Sigmoid colon (tissue), 7 donors: ENCODE results near the gene TMEM82. TPM values are rescaled to one million over a fixed set of nuclear protein-coding genes. Genes with fewer than 3 reads are reported as not detected.

Source experiments
- DNase-seq: peaks from one replicate; pipeline ENCODE4 v3.0.0-alpha.2; 2019
- H3K27ac ChIP-seq, 4 donors: fragments of 200-600 bp; sonication (generic); one replicate each; pipeline ENCODE4 v1.5.1; 2016 to 2019; ENCODE audit warnings: mild to moderate bottlenecking in 1 of 4
- H3K27me3 ChIP-seq, 3 donors: fragments of 200-600 bp; sonication (generic); one replicate each; pipeline ENCODE4 v1.5.1; 2019; ENCODE audit warnings: mild to moderate bottlenecking in 1 of 3
- H3K36me3 ChIP-seq, 4 donors: fragments of 200-600 bp; sonication (generic); one replicate each; pipeline ENCODE4 v1.5.1; 2016 to 2019
- H3K4me1 ChIP-seq, 4 donors: fragments of 200-600 bp; sonication (generic); one replicate each; pipeline ENCODE4 v1.5.1; 2017 to 2019
- H3K4me3 ChIP-seq, 4 donors: fragments of 200-600 bp; sonication (generic); one replicate each; pipeline ENCODE4 v1.5.1; 2017 to 2019; ENCODE audit warnings: mild to moderate bottlenecking in 2 of 4, moderate library complexity in 1 of 4
- H3K9me3 ChIP-seq, 4 donors: fragments of 200-600 bp in 3 of 4; sonication (generic) in 3 of 4; one replicate each; pipeline versions ENCODE4 v1.5.1 to v1.6.1; 2013 to 2019
- EP300 ChIP-seq, 4 donors: sonication (generic); formaldehyde crosslinking; IDR thresholded peaks; one replicate each; pipeline ENCODE4 v1.6.1; 2017; ENCODE audit warnings: antibody characterized with exemption in 4 of 4
- POLR2A ChIP-seq, 2 donors: fragments of 450-650 bp; IDR thresholded peaks; one replicate each; pipeline ENCODE4 v1.6.1; 2016; ENCODE audit warnings: antibody characterized with exemption in 2 of 2, mild to moderate bottlenecking in 2 of 2, moderate library complexity in 2 of 2
- POLR2AphosphoS5 ChIP-seq, 4 donors: sonication (generic); formaldehyde crosslinking; IDR thresholded peaks; one replicate each; pipeline ENCODE4 v1.6.1; 2017; ENCODE audit warnings: antibody characterized with exemption in 4 of 4
- WGBS, 2 donors: extraction: QIAGEN DNeasy Blood & Tissue Kit; methylation state at CpG; one replicate each; pipeline ENCODE4 v1.1.7; 2013; 5-methylcytosine and 5-hydroxymethylcytosine counted together
- intact Hi-C: fragments of 100-400 bp; cut with DNase I; formaldehyde crosslinking; loops from one replicate; pipeline ENCODE4 v1.15.1; 2023
- polyA plus RNA-seq, 3 donors: library from polyadenylated mRNA; stranded (reverse); fragments of 200-250 nt; gene quantifications; one replicate each; pipeline ENCODE4 v1.2.3, GENCODE V29; 2013
- total RNA-seq, 4 donors: library from RNA; depleted of rRNA; stranded (reverse); fragments of >200 nt; gene quantifications; one replicate each; pipeline ENCODE4 v1.1.0, GENCODE V29; 2016
- TF ChIP-seq, protein P1 (sequence below), 4 experiments: fragments of 450-650 bp in 3 of 4; fragments of 200-600 bp in 1 of 4; IDR thresholded peaks; one replicate each; pipeline ENCODE4 v1.5.1; 2016 to 2019; ENCODE audit warnings: antibody characterized with exemption in 4 of 4, mild to moderate bottlenecking in 3 of 4, moderate library complexity in 2 of 4
- donor health status: healthy with polysubstance abuse.
- donor health status: Bipolar disorder and iron deficiency.
- donor health status: healthy.

The TMEM82 gene
- total and polyA plus RNA-seq, 7 donors = 0.55 to 19.3 (median 11.1) TPM; not detected in 3

DNA sequence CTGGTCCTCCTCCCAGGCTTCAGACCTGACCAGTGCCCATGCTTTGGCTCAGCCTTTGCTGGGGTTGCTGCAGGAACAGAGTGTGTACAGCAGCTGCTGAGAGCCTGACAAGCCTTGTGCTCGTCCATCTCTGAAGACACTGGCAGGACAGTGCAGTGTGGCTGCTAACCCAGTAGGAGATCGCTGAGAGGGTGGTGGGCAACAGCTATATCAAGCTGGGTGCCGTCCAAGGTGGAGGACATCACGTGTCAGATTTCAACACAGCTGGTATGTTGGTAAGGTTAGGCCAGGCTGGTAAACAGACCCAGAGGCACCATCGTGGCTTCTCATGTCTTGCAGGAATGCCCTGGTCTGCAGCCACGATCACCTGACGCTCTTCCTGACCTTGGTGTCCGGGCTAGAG is 24.1 kb upstream of the TMEM82 start:
- H3K36me3 ChIP-seq = peaks cover 7 to 64% (median 28%) of the 10 kb centered on the region in 4 donors
- TF ChIP-seq POLR2A (IDR thresholded peaks at IDR 0.05) (no peak), POLR2AphosphoS5 (IDR thresholded peaks at IDR 0.05) (no peak), EP300 (IDR thresholded peaks at IDR 0.05) (no peak)
- TF ChIP-seq, protein P1, sequence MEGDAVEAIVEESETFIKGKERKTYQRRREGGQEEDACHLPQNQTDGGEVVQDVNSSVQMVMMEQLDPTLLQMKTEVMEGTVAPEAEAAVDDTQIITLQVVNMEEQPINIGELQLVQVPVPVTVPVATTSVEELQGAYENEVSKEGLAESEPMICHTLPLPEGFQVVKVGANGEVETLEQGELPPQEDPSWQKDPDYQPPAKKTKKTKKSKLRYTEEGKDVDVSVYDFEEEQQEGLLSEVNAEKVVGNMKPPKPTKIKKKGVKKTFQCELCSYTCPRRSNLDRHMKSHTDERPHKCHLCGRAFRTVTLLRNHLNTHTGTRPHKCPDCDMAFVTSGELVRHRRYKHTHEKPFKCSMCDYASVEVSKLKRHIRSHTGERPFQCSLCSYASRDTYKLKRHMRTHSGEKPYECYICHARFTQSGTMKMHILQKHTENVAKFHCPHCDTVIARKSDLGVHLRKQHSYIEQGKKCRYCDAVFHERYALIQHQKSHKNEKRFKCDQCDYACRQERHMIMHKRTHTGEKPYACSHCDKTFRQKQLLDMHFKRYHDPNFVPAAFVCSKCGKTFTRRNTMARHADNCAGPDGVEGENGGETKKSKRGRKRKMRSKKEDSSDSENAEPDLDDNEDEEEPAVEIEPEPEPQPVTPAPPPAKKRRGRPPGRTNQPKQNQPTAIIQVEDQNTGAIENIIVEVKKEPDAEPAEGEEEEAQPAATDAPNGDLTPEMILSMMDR (IDR thresholded peaks at IDR 0.05) = no peak

DNA sequence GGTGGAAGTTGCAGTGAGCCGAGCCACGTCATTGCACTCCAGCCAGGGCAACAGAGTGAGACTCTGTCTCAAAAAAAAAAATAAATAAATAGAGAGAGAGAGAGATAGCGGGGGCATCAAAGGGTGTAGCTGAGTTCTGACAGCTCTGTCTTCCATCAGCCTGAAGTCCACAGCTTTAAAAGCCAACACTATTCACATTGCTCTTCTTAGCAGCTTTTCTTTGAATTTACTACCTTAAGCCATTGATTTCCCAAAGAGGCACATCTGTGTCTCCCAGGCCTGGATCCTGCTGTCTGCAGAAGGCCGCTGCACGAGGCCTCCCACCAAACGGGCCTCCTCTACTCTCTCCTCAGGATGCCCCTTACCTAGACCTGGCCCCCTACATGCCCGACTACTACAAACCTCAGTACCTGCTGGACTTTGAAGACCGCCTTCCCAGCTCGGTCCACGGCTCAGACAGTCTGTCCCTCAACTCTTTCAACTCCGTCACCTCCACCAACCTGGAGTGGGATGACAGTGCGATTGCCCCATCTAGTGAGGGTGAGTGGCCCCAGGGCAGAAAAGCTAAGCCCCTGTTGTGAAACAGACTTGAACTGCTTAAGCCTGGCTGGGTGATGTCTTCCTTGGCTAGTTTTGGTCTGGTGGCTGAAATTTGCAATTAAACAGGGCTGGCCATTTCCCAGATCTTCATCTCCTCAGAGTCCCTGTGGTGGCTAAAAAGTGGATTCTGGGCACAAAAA is 22.7 kb upstream of the TMEM82 start:
- peak overlapping the region in 2 of 4 donors; percentile 71 to 75 for H3K27ac ChIP-seq
- no peaks in the 10 kb centered on the region for H3K9me3 ChIP-seq
- no peak for DNase-seq
- peaks cover 0 to 65% (median 47%) of the 10 kb centered on the region in 4 donors for H3K4me1 ChIP-seq
- 94 to 95% methylated on average over 12 of the region's 12 CpGs for WGBS, 2 donors
- no peaks in the 10 kb centered on the region for H3K27me3 ChIP-seq
- peaks cover 7 to 76% (median 29%) of the 10 kb centered on the region in 4 donors for H3K36me3 ChIP-seq
- no peak overlapping the region for H3K4me3 ChIP-seq
- intact Hi-C loops = no loop called here
- no peak for TF ChIP-seq EP300 (IDR thresholded peaks at IDR 0.05)
- no peak for TF ChIP-seq POLR2A (IDR thresholded peaks at IDR 0.05)
- no peak for TF ChIP-seq POLR2AphosphoS5 (IDR thresholded peaks at IDR 0.05)
- TF ChIP-seq, protein P1 (IDR thresholded peaks at IDR 0.05) = no peak

More for the DNA sequence above, 24.1 kb upstream of the TMEM82 start:
- H3K9me3 ChIP-seq = no peaks in the 10 kb centered on the region
- intact Hi-C loops = no loop called here
- 95% methylated on average over 8 of the region's 8 CpGs for WGBS, 2 donors
- no peak for DNase-seq
- H3K4me1 ChIP-seq = peaks cover 0 to 77% (median 58%) of the 10 kb centered on the region in 4 donors
- H3K4me3 ChIP-seq = no peak overlapping the region
- no peaks in the 10 kb centered on the region for H3K27me3 ChIP-seq
- peak overlapping the region in 3 of 4 donors; percentile 63 to 75 (median 71) for H3K27ac ChIP-seq

GRCh38 chr1:15720861-15721260 is 21.4 kb upstream of the TMEM82 start:
- Histone ChIP-seq H3K27me3 (no peaks in the 10 kb centered on the region), H3K27ac (peak overlapping the region in 1 of 4 donors; percentile 13), H3K9me3 (no peaks in the 10 kb centered on the region), H3K36me3 (peaks cover 14 to 86% (median 37%) of the 10 kb centered on the region in 4 donors), H3K4me3 (no peak overlapping the region), H3K4me1 (peaks cover 0 to 52% (median 36%) of the 10 kb centered on the region in 4 donors)
- no peak for DNase-seq
- intact Hi-C loops = no loop called here
- 98 to 99% methylated on average over 3 of the region's 3 CpGs for WGBS, 2 donors
- no peak for TF ChIP-seq POLR2A (IDR thresholded peaks at IDR 0.05)

DNA sequence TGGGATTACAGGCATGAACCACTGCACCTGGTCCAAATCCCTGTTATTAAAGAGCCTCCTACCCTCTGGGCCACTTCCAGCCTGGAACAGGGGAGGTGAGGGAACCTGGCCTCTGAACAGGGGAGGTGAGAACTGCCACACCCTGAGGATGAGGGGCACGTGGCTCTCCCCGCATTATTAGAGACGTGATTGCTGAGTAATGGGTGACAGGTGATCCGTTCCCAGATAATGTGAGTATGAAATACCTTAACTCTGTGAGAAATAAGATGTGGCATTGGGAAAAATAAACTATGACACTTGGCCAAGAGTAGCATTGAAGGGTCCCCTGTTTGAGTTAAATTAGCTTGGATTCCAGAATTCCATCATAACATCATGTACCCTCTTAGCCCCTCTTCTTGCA is 19.9 kb upstream of the TMEM82 start:
- Histone ChIP-seq H3K4me1 (peaks cover 0 to 36% (median 25%) of the 10 kb centered on the region in 4 donors), H3K27me3 (no peaks in the 10 kb centered on the region), H3K36me3 (peaks cover 21 to 88% (median 48%) of the 10 kb centered on the region in 4 donors), H3K9me3 (no peaks in the 10 kb centered on the region), H3K27ac (peak overlapping the region in 1 of 4 donors; percentile 12), H3K4me3 (no peak overlapping the region)
- intact Hi-C loops = no loop called here
- 90 to 96% methylated on average over 4 of the region's 4 CpGs for WGBS, 2 donors
- TF ChIP-seq, protein P1 (IDR thresholded peaks at IDR 0.05) = no peak
- TF ChIP-seq EP300 (IDR thresholded peaks at IDR 0.05) (no peak), POLR2AphosphoS5 (IDR thresholded peaks at IDR 0.05) (no peak), POLR2A (IDR thresholded peaks at IDR 0.05) (no peak)
- no peak for DNase-seq

GRCh38 chr1:15722836-15723532 is 19.3 kb upstream of the TMEM82 start:
- H3K27ac ChIP-seq = peak overlapping the region in 1 of 4 donors; percentile 12
- H3K36me3 ChIP-seq = peaks cover 27 to 89% (median 52%) of the 10 kb centered on the region in 4 donors
- 91 to 96% methylated on average over 13 of the region's 13 CpGs for WGBS, 2 donors

More at GRCh38 chr1:15722836-15723532, 19.3 kb upstream of the TMEM82 start:
- intact Hi-C loops = no loop called here
- H3K9me3 ChIP-seq = no peaks in the 10 kb centered on the region
- H3K27me3 ChIP-seq = no peaks in the 10 kb centered on the region
- DNase-seq = no peak
- H3K4me3 ChIP-seq = no peak overlapping the region
- TF ChIP-seq EP300 (IDR thresholded peaks at IDR 0.05) = no peak
- TF ChIP-seq POLR2AphosphoS5 (IDR thresholded peaks at IDR 0.05) = no peak
- TF ChIP-seq, protein P1 (IDR thresholded peaks at IDR 0.05) = no peak
- TF ChIP-seq POLR2A (IDR thresholded peaks at IDR 0.05) = no peak
- H3K4me1 ChIP-seq = peaks cover 0 to 30% (median 19%) of the 10 kb centered on the region in 4 donors
